ENCODE measurements around the gene CEMIP2. TPM values are rescaled to one million over a fixed set of nuclear protein-coding genes. Genes with fewer than 3 reads are reported as not detected.

Gene CEMIP2
- total and polyA plus RNA-seq, 8 donors: 12.4 to 218 (median 59.8) TPM

- H3K27ac ChIP-seq: peak overlapping the region in 1 of 5 donors; percentile 44
- no peak for DNase-seq
- TF ChIP-seq EP300 (IDR thresholded peaks at IDR 0.05) (no peak), POLR2AphosphoS5 (IDR thresholded peaks at IDR 0.05) (no peak), POLR2A (IDR thresholded peaks at IDR 0.05) (no peak)
- TF ChIP-seq, protein P1, sequence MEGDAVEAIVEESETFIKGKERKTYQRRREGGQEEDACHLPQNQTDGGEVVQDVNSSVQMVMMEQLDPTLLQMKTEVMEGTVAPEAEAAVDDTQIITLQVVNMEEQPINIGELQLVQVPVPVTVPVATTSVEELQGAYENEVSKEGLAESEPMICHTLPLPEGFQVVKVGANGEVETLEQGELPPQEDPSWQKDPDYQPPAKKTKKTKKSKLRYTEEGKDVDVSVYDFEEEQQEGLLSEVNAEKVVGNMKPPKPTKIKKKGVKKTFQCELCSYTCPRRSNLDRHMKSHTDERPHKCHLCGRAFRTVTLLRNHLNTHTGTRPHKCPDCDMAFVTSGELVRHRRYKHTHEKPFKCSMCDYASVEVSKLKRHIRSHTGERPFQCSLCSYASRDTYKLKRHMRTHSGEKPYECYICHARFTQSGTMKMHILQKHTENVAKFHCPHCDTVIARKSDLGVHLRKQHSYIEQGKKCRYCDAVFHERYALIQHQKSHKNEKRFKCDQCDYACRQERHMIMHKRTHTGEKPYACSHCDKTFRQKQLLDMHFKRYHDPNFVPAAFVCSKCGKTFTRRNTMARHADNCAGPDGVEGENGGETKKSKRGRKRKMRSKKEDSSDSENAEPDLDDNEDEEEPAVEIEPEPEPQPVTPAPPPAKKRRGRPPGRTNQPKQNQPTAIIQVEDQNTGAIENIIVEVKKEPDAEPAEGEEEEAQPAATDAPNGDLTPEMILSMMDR (IDR thresholded peaks at IDR 0.05): no peak
Observed at GRCh38 chr9:71747576-71747975, 20.7 kb downstream of the CEMIP2 start.

GRCh38 chr9:71746758-71747125 lies 21.6 kb downstream of the CEMIP2 start:
- Histone ChIP-seq H3K4me3 (no peak overlapping the region), H3K36me3 (peaks cover 0 to 63% (median 52%) of the 10 kb centered on the region in 4 donors), H3K4me1 (peaks cover 0 to 65% (median 13%) of the 10 kb centered on the region in 4 donors), H3K27ac (peak overlapping the region in 1 of 5 donors; percentile 44), H3K9me3 (no peaks in the 10 kb centered on the region), H3K27me3 (no peaks in the 10 kb centered on the region)
- intact Hi-C loops (cut with DNase I; ENCODE audit: low total_unique reads): no loop called here
- TF ChIP-seq, protein P1 (IDR thresholded peaks at IDR 0.05): no peak
- TF ChIP-seq POLR2AphosphoS5 (IDR thresholded peaks at IDR 0.05) (no peak), EP300 (IDR thresholded peaks at IDR 0.05) (no peak), POLR2A (IDR thresholded peaks at IDR 0.05) (no peak)
- WGBS, 5 donors: 88 to 98% (median 93%) methylated on average over 1 of the region's 1 CpG
- DNase-seq: no peak

More at GRCh38 chr9:71747576-71747975, 20.7 kb downstream of the CEMIP2 start:
- Histone ChIP-seq H3K9me3 (no peaks in the 10 kb centered on the region), H3K27me3 (no peaks in the 10 kb centered on the region), H3K36me3 (peaks cover 0 to 63% (median 52%) of the 10 kb centered on the region in 4 donors), H3K4me3 (no peak overlapping the region), H3K4me1 (peaks cover 0 to 65% (median 12%) of the 10 kb centered on the region in 4 donors)
- intact Hi-C loops (cut with DNase I; ENCODE audit: low total_unique reads): no loop called here

DNA sequence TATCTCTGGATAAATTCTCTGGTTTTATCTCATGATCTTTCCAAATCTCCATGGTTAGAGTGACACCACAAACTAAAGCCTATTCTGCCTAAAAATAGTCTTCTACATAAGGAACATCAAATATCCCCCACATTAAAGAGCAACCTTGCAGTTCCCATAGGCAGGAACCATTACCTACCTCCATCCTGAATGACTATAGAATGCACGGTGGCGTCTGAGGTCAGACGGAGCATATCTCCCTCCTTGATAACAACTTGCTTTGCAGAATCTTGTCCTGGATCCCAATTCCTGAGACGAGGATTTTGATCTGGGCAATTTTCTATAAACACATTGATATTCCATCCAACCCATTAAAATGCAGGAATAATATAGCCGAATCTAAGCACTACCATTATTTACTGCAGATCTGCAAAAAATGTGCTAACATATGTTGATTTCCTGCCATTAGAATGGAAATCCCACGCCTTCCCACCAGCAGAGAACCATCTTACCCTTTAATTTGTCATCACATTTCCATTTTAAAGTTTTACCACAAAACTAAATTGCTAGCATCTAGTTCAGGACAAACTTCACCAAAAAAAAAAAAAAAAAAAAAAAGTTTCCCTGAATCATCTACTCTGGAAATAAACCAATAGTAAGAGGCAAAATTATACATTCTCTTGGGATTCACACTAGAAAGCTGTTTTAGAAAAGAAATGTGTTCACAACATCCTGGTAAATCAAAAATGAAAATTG lies 22.1 kb downstream of the CEMIP2 start:
- no peak for TF ChIP-seq POLR2AphosphoS5 (IDR thresholded peaks at IDR 0.05)
- TF ChIP-seq, protein P1 (IDR thresholded peaks at IDR 0.05): no peak
- no peak for TF ChIP-seq EP300 (IDR thresholded peaks at IDR 0.05)
- no peak for TF ChIP-seq POLR2A (IDR thresholded peaks at IDR 0.05)
- DNase-seq: no peak
- Histone ChIP-seq H3K9me3 (no peaks in the 10 kb centered on the region), H3K4me3 (no peak overlapping the region), H3K4me1 (peaks cover 0 to 63% (median 14%) of the 10 kb centered on the region in 4 donors), H3K27me3 (no peaks in the 10 kb centered on the region), H3K36me3 (peaks cover 0 to 63% (median 52%) of the 10 kb centered on the region in 4 donors), H3K27ac (peak overlapping the region in 1 of 5 donors; percentile 26)
- intact Hi-C loops (cut with DNase I; ENCODE audit: low total_unique reads): no loop called here
- WGBS, 5 donors: 89 to 95% (median 94%) methylated on average over 6 of the region's 6 CpGs

DNA sequence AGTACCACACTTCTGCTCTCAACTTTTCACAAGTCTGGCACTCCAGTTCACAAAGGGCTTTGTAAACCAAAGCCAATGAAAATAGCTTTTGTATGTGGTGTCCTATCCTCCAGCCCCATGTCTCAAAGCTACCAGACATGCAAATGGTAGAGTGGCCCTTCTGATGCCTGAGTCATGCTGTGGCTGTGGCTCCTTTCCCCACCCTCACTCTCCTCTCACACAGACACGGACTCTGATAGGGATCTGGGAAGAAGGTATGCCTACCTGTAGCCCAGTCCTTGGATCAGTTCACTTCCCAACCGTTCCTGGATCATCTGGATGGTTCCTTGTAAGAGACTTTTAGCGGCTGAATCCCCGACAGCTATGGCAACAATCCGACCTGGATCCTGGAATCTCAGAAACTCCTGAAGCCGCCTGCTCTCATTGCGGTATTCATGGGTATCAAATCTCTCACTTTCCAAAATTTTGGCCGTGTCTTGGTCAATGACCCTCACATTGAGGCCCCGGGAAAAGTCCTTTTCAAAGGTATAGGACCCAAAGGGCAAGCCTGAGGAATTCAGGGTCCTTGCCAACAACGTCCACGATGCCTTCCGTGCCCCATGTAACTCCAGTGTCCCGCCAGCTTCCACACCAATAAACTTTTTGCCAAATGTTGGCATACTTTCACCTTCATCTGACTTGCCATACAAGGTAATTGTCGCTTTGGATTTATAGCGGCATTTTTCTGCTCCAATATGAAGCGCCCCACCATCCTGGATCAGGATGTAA lies 23.4 kb downstream of the CEMIP2 start:
- DNase-seq: no peak
- Histone ChIP-seq H3K27ac (peak overlapping the region in 2 of 5 donors; percentile 25 to 90), H3K9me3 (no peaks in the 10 kb centered on the region), H3K27me3 (no peaks in the 10 kb centered on the region), H3K4me1 (peaks cover 3 to 61% (median 17%) of the 10 kb centered on the region in 4 donors), H3K36me3 (peaks cover 0 to 61% (median 51%) of the 10 kb centered on the region in 4 donors), H3K4me3 (no peak overlapping the region)
- TF ChIP-seq, protein P1 (IDR thresholded peaks at IDR 0.05): no peak
- no peak for TF ChIP-seq POLR2AphosphoS5 (IDR thresholded peaks at IDR 0.05)
- TF ChIP-seq POLR2A (IDR thresholded peaks at IDR 0.05): no peak
- TF ChIP-seq EP300 (IDR thresholded peaks at IDR 0.05): no peak
- 89 to 95% (median 95%) methylated on average over 16 of the region's 16 CpGs for WGBS, 5 donors
- intact Hi-C loops (cut with DNase I; ENCODE audit: low total_unique reads): no loop called here
